HTERT RPE-1 (cell line): ENCODE measurements around the gene CD69.

Experiments used
- in situ Hi-C: fragments of 300-500 bp; cut with MboI; formaldehyde crosslinking; loops from 4 replicates; pipeline ENCODE4 v1.14.3; 2020; ENCODE audit warnings: low sequenced_read_pairs

CD69 gene

DNA sequence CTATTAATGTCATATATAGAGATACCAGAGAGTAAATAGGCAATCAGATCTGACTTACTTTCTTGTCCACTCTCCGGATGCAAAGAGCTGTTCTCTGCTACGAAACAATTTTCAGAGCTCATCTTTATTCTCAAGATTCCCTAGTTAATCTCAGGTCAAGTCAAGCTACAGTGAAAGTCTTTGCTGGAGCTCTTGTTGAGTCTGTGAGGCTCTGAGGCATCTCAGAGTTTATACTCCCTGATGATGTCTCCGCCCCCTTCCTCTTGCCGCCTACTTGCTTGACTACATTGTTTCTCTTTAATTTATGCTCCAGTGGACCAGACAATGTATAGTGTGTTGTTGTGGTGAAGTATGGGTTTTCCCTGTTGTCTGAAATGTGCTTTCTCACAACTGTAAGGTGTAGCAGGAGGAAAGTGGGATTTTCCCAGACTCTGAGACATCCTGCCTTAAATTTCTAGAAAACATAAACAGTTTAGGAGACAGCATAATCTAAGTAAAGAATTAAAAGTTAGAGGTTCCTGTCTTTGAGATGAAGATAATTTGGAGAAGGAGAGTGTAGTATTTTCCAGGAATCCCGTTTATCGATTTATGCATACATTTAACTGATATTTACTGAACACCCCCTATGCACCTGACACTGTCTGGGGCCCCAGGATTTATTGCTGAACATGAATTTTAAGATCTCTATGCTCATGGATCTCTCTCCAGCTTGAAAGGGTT, at the start of gene CD69:
CD69 (minus strand) TSS at position 203 of the 720 bp plus-strand sequence; CDS start at position 122, 81 bp downstream.
- in situ Hi-C loops, result no loop called here

DNA sequence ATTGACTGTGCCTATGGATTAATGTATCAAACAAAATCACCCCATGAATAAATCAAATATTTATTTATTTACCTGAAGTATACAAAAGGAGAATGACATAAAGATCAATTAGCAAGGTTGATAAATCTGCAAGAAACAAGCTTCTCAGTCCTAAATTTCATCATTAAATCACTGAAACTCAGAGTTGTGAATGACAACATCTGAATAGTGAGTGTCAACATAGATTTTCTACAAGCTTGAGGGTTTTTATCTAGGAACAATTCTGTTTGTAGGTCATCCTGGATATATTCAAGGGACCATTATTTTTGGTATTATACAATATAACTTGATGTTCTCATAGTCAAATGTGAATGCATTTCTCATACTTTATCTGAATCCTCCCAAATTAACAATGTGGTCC, 49.2 kb upstream of the CD69 start:
- in situ Hi-C loops, result no loop called here

DNA sequence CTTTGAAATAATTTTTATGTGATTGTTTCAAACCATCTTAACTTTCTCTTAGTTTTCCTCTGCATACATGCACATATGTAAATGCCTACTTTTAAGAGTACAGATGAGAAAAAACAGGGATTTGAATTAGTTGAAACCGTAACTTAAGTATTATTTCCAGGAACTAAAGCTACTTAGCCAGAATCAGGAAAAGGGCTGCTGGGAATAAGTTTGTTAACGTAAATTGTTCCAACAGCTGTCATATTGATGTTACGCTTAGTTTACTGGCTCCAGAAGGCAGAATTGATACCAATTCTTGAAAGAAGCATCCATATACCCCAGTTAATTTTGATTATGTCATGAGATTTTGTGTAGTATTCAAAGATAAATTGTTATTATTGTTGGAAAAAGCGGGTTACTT, 48.6 kb upstream of the CD69 start:
- in situ Hi-C loops, result no loop called here

DNA sequence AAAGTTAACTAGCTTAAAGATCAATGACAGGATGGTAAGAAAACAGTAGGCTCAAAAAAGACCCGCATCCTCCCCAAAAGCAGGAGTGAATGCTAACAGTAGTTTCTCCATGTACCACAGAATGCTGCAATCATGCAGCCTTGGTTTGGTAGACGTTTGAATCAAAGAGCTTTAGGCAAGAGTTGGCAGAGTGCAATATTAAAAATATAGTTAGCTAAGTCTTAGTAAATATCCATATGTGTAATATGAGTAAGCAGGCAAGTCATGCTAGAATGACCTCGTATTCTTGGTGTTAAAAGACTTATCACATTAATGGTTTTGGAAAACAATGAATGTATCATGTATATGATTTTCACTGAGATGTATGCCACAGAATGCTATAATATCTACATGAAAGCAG, 47.8 kb upstream of the CD69 start:
- in situ Hi-C loops, result no loop called here

DNA sequence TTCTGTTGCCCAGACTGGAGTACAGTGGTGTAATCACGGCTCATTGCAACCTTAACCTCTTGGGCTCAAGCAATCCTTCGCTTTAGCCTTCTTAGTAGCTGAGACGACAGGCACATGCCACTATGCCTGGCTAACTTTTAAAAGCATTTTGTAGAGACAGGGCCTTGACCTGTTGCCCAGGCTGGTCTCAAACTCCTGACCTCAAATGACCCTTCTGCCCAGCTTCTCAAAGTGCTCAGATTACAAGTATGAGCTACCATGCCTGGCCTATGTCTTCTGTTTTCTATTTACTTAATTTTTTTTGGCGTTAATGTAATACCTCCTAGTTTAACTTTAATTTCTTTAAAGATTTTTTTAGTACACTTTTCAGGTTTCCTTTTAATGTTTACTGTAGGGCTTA, 46.0 kb upstream of the CD69 start:
- in situ Hi-C loops, result no loop called here

DNA sequence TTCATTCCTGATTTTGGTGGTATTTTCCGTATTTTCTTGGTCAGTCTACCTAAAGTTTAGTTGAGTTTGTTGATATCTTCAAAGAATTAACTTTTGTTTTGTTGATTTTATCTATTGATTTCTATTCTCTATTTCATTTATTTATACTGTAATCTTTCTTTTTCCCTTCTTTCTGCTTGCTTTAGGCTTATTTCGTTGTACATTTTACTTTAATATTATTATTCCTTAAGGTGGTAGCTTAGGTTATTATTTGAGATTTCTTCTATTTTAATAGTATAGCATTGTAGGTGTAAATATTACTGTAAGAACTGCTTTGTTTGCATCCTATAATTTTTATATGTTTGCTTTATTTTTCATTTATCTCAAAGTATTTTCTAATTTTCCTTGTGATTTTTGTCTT, 45.2 kb upstream of the CD69 start:
- in situ Hi-C loops, result no loop called here

DNA sequence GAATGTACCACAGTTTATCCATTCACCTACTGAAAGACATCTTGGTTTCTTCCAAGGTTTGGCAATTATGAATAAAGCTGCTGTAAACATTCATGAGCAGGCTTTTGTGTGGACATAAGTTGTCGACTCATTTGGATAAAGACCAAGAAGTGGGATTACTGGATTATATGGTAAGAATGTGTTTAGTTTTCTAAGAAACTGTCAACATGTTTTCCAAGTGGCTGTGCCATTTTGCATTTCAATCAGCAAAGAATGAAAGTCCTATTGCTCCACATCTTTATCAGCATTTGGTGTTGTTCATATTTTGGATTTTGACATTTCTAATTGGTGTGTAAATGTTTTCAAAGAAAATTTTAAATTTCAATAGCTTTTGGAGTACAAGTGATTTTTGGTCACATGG, 39.3 kb upstream of the CD69 start:
- in situ Hi-C loops, result no loop called here

DNA sequence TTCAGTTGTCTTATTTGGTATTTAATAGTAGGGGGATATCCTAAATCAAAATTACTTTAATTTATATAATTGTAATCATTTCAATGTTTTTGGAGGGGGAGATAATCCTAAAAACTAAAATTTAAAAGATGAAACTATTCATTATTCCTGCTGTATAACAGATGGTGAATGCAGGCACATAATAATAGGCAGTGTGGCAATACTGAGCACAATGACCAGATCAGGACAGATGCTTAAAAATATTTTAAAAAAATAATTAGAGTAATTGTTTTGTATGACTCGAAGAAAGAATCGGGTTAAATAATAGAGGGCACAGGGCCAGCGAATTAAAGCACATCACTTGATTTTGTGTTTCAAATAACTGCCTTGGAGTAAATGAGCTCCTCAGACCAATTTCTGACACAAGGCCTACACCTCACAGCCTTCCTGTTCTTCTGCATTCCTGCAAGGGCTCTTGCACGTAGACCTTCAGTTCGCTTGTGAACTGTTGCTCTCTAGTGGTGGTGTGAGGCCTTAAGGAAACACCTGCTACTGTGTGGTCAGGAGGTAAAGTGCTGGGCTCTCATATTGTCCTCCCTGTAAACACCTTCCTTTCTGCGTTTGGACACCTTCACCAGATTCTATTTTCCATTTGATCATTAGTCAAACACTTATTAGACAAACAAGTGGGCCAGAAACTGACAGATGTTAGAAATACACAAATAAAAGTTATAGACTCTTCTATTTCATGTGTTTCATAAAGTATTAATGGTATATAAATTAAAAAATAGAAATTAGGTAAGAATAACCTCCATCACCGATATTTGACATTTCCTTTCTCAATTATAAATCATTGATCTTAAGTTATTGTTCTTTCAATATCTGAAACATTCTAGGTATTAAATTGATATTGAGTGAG, 37.3 kb upstream of the CD69 start:
- in situ Hi-C loops, result no loop called here

DNA sequence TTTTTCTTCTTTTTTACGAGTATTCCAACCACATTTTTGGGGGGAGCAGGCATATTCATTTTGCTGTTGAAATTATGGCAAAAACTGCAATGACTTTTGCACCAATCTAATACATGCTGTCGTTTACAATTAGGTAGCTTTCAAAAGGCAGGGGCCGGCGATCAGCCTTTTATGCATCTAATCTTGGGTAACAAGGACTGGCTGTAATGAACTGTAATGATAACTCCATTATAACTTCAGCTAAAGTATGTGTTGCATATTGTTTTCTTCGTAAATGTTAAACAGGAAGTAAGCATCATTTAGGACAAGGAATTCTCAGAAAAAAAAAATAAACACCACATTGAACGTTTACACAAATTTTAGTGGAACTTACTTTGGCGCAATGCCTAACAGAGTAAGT, 36.3 kb upstream of the CD69 start:
- in situ Hi-C loops, result no loop called here

DNA sequence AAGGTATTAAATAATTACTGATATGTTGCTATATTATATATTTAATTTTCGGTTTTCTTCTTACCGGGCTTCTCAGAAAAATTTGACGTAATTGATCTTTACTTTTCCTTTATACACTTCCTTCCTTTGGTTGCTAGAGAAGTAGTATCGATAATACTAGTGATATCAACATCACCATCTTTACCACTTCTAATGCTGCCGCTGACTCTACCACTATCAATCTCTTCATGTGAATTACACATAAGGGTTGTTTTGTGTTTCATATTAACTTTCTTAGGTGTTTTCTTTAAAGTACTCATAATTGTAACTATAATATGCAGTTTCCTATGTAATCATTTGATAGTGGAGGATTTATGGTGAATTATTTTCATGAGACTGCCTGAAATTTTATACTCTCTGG, 35.6 kb upstream of the CD69 start:
- in situ Hi-C loops, result no loop called here

DNA sequence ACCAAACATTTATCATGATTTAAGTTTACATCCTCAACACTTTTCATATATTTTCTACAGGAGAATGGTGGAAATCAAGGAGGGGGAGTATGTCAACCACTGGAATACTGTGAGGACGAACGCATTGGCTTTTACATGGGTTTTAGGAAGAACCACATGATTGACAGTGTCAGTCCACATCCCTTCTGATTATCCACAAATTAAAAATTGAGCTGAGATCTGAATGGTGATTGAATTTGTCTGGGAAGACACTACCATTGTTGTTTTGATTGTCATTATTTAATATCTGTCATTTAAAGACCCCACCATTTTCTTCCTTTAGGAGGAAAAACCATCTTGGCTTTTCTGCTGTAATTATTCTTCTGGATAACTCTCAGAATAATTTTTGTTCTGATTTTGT, 35.2 kb upstream of the CD69 start:
- in situ Hi-C loops, result no loop called here

DNA sequence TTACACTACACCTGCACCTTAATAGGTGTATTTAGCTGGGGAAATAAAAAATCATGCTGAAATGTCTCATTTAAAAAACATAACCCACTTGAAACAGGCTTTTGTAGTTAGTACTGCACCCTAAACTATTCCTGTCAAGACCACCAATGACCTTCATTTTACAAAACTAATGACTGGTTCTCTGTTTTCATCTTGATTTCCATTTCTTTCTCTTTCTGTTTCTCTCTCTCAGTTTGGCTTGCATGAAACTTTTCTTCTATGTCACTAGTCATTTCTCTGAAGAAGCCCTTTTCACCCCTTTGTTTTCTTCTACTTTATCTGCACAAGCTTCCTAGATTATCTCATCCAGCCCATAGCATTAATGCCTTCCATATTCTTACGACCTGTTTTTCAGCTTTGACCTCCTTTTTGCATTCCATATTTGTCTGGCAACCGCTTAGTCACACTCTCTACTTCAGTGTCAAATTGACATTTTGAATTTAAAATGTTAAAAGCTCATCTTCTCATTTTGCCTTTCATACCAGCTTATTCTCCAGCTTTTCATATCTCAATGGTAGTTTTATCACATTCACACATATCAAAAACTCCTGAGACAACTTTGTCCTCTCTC, 33.9 kb upstream of the CD69 start:
- in situ Hi-C loops, result no loop called here

DNA sequence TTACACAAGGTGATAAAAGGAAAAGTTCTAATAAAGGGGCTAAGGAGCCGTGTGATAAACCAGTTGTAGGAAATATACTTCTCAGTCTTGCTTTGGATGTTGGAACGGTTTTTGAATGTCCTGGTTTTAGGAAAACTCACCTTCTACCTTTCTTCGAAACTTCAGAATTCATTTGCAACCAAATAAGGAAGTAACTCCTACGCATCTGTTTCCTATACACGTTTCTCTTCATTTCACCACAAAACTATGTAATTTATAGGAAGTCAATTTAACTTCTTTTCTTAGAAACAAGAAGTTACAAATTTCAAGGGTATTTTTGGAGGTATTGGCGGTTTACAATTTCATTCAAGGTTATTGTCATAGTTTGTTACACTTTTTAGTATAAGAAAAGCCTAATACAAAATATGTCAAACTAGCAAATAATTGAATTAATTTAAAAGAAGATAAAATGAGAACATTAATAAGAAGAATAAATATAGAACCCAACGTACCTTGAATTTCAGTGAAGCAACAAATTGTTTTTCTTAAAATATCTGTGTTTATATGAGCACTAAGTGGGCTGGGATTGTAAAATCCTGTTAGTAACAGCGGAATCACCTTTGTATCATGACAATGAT, 33.2 kb upstream of the CD69 start:
- in situ Hi-C loops, result no loop called here

DNA sequence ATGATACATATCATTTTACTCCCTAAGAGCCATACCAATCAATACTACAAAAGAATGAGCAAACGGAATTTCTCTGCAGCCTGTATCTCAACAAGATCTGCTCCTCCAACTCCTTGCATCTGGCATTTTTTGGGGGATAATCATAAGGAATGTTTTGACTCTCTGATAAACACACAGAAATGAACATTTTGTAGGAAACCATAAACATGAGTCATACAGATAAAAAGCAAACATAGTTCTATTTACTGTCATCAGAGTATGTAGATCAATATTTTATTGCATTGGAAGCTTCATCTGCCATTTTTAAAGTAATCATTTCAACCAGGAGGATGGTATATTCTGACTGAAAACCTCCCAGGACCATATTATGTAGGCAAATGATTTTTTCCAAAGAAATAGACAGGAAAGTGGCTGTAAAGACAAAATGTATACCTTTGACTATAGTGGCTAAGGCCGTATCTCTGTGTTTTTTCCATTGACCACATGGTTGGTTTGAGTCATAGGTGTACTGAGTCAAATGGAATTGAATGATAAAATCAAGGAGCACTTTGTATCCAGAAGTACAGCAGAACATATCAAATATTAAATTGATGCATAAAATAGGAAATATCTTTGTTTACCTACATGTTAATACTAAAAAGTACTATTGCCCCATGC, 32.4 kb upstream of the CD69 start:
- in situ Hi-C loops, result no loop called here

DNA sequence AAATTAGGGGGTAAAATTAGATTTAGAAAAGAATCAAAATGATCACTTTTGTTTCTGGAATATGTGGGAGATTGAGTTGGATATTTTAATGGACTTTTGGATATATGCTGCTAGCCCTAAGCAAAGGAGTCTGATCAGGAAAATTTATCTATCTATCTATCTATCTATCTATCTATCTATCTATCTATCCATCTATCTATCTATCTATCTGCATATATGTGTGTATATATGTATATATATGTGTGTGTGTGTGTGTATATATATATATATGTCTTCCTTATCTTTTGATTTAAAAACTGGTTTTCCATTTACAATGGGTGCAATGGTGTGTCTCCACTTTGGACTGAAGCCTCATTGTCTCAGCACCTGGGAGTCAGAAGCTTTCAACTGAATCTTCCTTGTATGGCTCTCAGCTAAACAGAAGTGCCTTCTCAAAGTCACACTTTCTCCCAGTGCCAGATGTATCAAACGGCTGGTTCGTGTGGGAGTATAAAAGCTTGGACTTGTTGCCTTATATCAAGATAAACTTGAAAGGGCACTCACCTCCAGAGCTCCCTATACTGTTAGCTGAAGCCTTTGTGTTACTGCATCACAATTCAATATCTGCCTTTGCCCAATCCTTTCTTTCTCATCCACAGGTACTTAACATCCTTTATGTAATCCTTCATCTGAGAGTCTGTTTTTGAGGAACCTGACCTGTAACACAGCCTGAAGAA, 31.6 kb upstream of the CD69 start:
- in situ Hi-C loops, result no loop called here

DNA sequence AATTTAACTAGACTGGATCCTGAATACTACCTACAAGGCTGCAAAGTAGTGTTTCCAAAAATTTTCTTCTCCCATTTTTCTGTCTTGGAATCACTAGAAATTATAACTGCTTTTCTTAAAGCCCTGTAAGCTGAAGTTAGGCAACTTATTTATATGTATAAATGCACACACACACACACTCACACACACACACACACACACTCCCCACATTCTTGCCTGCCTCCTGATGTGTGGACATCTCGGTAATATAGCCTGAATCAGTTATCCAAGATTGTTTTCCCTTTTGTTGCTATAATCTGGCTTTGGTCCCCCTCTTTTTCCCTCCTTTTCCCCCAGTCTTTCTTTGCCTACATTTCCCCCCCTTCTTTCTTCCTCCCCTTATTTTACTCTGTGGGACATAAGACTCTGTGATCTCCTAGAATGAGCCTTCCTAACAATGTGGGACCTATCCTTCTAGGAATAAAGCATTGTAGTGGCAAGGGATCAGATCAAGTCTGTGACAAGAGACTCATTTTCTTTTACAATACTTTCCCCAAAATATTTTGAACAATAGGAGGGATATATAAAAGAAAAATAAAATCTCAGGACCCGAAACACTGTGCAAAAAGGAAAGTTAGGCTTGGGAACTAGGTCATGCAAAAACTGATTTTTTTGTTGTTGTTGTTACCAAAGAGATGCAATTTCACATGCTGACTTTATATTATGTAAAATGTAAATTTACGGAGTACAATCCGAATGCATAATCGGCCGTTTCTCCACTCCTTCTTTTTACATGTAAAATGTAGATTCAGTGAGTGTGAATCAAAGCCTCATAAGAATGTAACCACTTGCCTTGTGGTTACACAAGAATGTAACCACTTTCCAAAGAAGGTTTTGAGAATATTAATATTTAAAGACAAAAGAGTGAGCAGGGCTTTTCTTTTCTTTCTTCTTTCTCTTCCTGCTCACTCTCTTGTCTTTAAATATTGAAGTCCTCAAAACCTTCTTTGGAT, 26.3 kb upstream of the CD69 start:
- in situ Hi-C loops, result no loop called here

DNA sequence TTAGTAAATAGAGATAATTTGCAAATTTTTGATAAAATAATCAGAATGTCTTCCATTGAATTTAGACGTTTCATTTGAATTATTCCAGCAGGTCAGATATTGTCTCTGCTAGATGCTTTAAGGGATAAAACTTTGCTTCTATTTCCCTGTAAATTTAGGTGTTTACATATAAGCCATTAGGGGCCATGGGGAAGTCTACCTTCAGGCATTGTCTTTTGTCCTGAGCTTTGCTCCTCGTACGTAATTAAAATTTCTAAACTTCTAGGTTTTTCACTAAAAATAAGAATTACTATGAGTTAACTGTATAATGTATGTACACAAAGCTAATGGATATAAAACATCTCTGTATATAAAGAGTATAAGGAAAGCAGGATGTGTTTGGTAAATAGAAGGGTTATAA, 24.1 kb upstream of the CD69 start:
- in situ Hi-C loops, result no loop called here

DNA sequence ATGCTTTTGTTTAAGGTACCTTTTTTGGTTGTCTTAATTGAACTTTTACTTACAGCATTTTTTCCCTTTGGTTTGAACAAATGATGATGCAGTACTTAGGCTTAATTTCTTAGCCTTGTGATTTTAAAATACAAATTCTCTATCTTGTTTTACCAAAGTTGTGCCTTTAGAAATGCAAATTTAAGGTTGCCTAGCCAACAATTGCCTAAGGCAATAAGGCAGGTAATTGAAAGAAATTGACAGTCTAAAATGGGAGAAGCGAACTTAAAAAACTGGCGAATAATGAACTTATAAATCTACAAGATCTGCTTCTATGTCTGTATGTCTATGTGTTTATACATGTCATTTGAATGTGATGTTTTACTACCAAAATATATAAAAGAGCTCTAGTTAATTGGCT, 23.6 kb upstream of the CD69 start:
- in situ Hi-C loops, result no loop called here
